ENCODE results near the gene TMEM33. TPM values are rescaled to one million over a fixed set of nuclear protein-coding genes. Genes with fewer than 3 reads are reported as not detected.

TMEM33 gene
- polyA plus RNA-seq, 1 donor from 2014 or later = 26.5 TPM

- H3K9me3 ChIP-seq (ENCODE audit: low read length) = no peaks in the 10 kb centered on the region
- H3K9ac ChIP-seq (ENCODE audit: low read length) = no peak overlapping the region
- no peak overlapping the region for H3K27ac ChIP-seq (ENCODE audit: low read length)
- no peaks in the 10 kb centered on the region for H4K20me1 ChIP-seq (ENCODE audit: insufficient read depth)
- H3K79me2 ChIP-seq (replicated peaks; ENCODE audit: insufficient read depth, low read length) = no peaks in the 10 kb centered on the region
- peaks cover 6% of the 10 kb centered on the region for H3K36me3 ChIP-seq (ENCODE audit: insufficient read depth, low read length)
- H3K4me3 ChIP-seq (ENCODE audit: low read length) = no peak overlapping the region
- H3F3A ChIP-seq (ENCODE audit: insufficient read depth, low read length, poor library complexity, severe bottlenecking) = no peaks in the 10 kb centered on the region
- H3K27me3 ChIP-seq (ENCODE audit: insufficient read depth, low read depth, low read length) = no peaks in the 10 kb centered on the region
- no peaks in the 10 kb centered on the region for H3K9me2 ChIP-seq (ENCODE audit: insufficient read depth, low read length)
- TF ChIP-seq SMC3 (conservative IDR thresholded peaks at IDR 0.05; ENCODE audit: poor library complexity) (peak; percentile 50), EP300 (conservative IDR thresholded peaks at IDR 0.05; ENCODE audit: poor library complexity, severe bottlenecking) (no peak), CTCF (IDR thresholded peaks at IDR 0.05; ENCODE audit: poor library complexity, severe bottlenecking) (peak; percentile 62), RAD21 (conservative IDR thresholded peaks at IDR 0.05) (peak; percentile 58), EZH2 (IDR thresholded peaks at IDR 0.05; ENCODE audit: borderline replicate concordance, insufficient read depth, low read length, poor library complexity, severe bottlenecking) (no peak), MXI1 (conservative IDR thresholded peaks at IDR 0.05; ENCODE audit: poor library complexity, severe bottlenecking) (no peak)
- no peak overlapping the region for H2AFZ ChIP-seq (ENCODE audit: low read depth, low read length)
- H3K4me2 ChIP-seq (ENCODE audit: low read length) = no peak overlapping the region
Measured at GRCh38 chr4:41957634-41958033, 22.4 kb downstream of the TMEM33 start.

- Histone ChIP-seq H3K9me2 (ENCODE audit: insufficient read depth, low read length) (no peaks in the 10 kb centered on the region), H3K4me3 (ENCODE audit: low read length) (no peak overlapping the region)
Measured at GRCh38 chr4:41963105-41963504, 27.9 kb downstream of the TMEM33 start.

GRCh38 chr4:41964401-41964800, 29.2 kb downstream of the TMEM33 start:
- no peaks in the 10 kb centered on the region for H3K27me3 ChIP-seq (ENCODE audit: insufficient read depth, low read depth, low read length)
- no peak overlapping the region for H3K4me3 ChIP-seq (ENCODE audit: low read length)
- H2AFZ ChIP-seq (ENCODE audit: low read depth, low read length) = no peak overlapping the region
- H3K79me2 ChIP-seq (replicated peaks; ENCODE audit: insufficient read depth, low read length) = no peaks in the 10 kb centered on the region
- no peaks in the 10 kb centered on the region for H3F3A ChIP-seq (ENCODE audit: insufficient read depth, low read length, poor library complexity, severe bottlenecking)
- H3K9ac ChIP-seq (ENCODE audit: low read length) = no peak overlapping the region
- no peaks in the 10 kb centered on the region for H3K9me2 ChIP-seq (ENCODE audit: insufficient read depth, low read length)
- no peaks in the 10 kb centered on the region for H4K20me1 ChIP-seq (ENCODE audit: insufficient read depth)
- TF ChIP-seq EZH2 (IDR thresholded peaks at IDR 0.05; ENCODE audit: borderline replicate concordance, insufficient read depth, low read length, poor library complexity, severe bottlenecking) (no peak), MXI1 (conservative IDR thresholded peaks at IDR 0.05; ENCODE audit: poor library complexity, severe bottlenecking) (no peak)
- H3K9me3 ChIP-seq (ENCODE audit: low read length) = peaks cover 6% of the 10 kb centered on the region
- H3K4me2 ChIP-seq (ENCODE audit: low read length) = no peak overlapping the region
- no peak overlapping the region for H3K27ac ChIP-seq (ENCODE audit: low read length)
- no peaks in the 10 kb centered on the region for H3K36me3 ChIP-seq (ENCODE audit: insufficient read depth, low read length)

More at GRCh38 chr4:41963105-41963504, 27.9 kb downstream of the TMEM33 start:
- no peaks in the 10 kb centered on the region for H3K27me3 ChIP-seq (ENCODE audit: insufficient read depth, low read depth, low read length)
- no peaks in the 10 kb centered on the region for H4K20me1 ChIP-seq (ENCODE audit: insufficient read depth)
- no peaks in the 10 kb centered on the region for H3K79me2 ChIP-seq (replicated peaks; ENCODE audit: insufficient read depth, low read length)
- H2AFZ ChIP-seq (ENCODE audit: low read depth, low read length) = no peak overlapping the region
- no peaks in the 10 kb centered on the region for H3F3A ChIP-seq (ENCODE audit: insufficient read depth, low read length, poor library complexity, severe bottlenecking)
- TF ChIP-seq TAF1 (IDR thresholded peaks at IDR 0.05; ENCODE audit: low read depth) (no peak), CTCF (IDR thresholded peaks at IDR 0.05; ENCODE audit: poor library complexity, severe bottlenecking) (peak; percentile 27)
- H3K4me2 ChIP-seq (ENCODE audit: low read length) = no peak overlapping the region
- no peak overlapping the region for H3K9ac ChIP-seq (ENCODE audit: low read length)
- no peaks in the 10 kb centered on the region for H3K36me3 ChIP-seq (ENCODE audit: insufficient read depth, low read length)
- no peaks in the 10 kb centered on the region for H3K9me3 ChIP-seq (ENCODE audit: low read length)
- no peak overlapping the region for H3K27ac ChIP-seq (ENCODE audit: low read length)
